HEK293 (cell line): Measurements from ENCODE around the gene NTN4.

Experiments
- ATF2 ChIP-seq: fragments of 450-650 bp; formaldehyde crosslinking; IDR thresholded peaks from 2 replicates; pipeline ENCODE4 v1.5.1; 2016; ENCODE audit warnings: missing biosample characterization, missing genetic modification characterization, low read depth
- FEZF1 ChIP-seq: fragments of 450-650 bp; formaldehyde crosslinking; IDR thresholded peaks from 2 replicates; pipeline ENCODE4 v1.5.1; 2016; ENCODE audit warnings: missing biosample characterization, missing genetic modification characterization
- KLF10 ChIP-seq: fragments of 450-650 bp; IDR thresholded peaks from 2 replicates; pipeline ENCODE4 v1.5.1; 2018; ENCODE audit warnings: missing biosample characterization, mild to moderate bottlenecking, missing genetic modification characterization
- MZF1 ChIP-seq: fragments of 450-650 bp; formaldehyde crosslinking; IDR thresholded peaks from 2 replicates; pipeline ENCODE4 v1.5.1; 2017; ENCODE audit warnings: missing biosample characterization, missing genetic modification characterization, borderline replicate concordance
- OVOL3 ChIP-seq: fragments of 450-650 bp; formaldehyde crosslinking; IDR thresholded peaks from 2 replicates; pipeline ENCODE4 v1.5.1; 2016; ENCODE audit warnings: missing biosample characterization, missing genetic modification characterization
- TRIM28 ChIP-seq: IDR thresholded peaks from 2 replicates; pipeline ENCODE4 v1.6.1; 2011; ENCODE audit warnings: low read length, control low read depth, borderline replicate concordance
- ZBTB11 ChIP-seq: fragments of 450-650 bp; formaldehyde crosslinking; conservative IDR thresholded peaks from 2 replicates; pipeline ENCODE4 v1.5.1; 2016; ENCODE audit warnings: low read depth, missing biosample characterization, missing genetic modification characterization
- ZNF138 ChIP-seq: fragments of 450-650 bp; formaldehyde crosslinking; IDR thresholded peaks from 2 replicates; pipeline ENCODE4 v1.5.1; 2016; ENCODE audit warnings: missing biosample characterization, missing genetic modification characterization, borderline replicate concordance
- ZNF24 ChIP-seq: fragments of 450-650 bp; formaldehyde crosslinking; IDR thresholded peaks from 2 replicates; pipeline ENCODE4 v1.5.1; 2016; ENCODE audit warnings: missing biosample characterization, missing genetic modification characterization
- ZNF266 ChIP-seq: fragments of 450-650 bp; formaldehyde crosslinking; IDR thresholded peaks from 2 replicates; pipeline ENCODE4 v1.5.1; 2016; ENCODE audit warnings: missing biosample characterization, missing genetic modification characterization, low read depth
- ZNF423 ChIP-seq: fragments of 450-650 bp; formaldehyde crosslinking; IDR thresholded peaks from 2 replicates; pipeline ENCODE4 v1.5.1; 2016; ENCODE audit warnings: missing biosample characterization, missing genetic modification characterization
- ZNF513 ChIP-seq: fragments of 450-650 bp; IDR thresholded peaks from 2 replicates; pipeline ENCODE4 v1.5.1; 2018; ENCODE audit warnings: missing biosample characterization, missing genetic modification characterization
- ZNF518A ChIP-seq: fragments of 450-650 bp; formaldehyde crosslinking; conservative IDR thresholded peaks from 2 replicates; pipeline ENCODE4 v1.5.1; 2016; ENCODE audit warnings: low read depth, missing biosample characterization, missing genetic modification characterization
- ZNF558 ChIP-seq: fragments of 450-650 bp; formaldehyde crosslinking; IDR thresholded peaks from 2 replicates; pipeline ENCODE4 v1.5.1; 2016; ENCODE audit warnings: missing biosample characterization, missing genetic modification characterization
- ZNF596 ChIP-seq: fragments of 450-650 bp; IDR thresholded peaks from 2 replicates; pipeline ENCODE4 v1.5.0; 2018; ENCODE audit warnings: missing biosample characterization, mild to moderate bottlenecking, missing genetic modification characterization, moderate library complexity
- ZNF626 ChIP-seq: fragments of 450-650 bp; sonication (Bioruptor Pico); formaldehyde crosslinking; IDR thresholded peaks from 2 replicates; pipeline ENCODE4 v1.5.1; 2018; ENCODE audit warnings: missing biosample characterization, missing genetic modification characterization, inconsistent platforms
- ZNF707 ChIP-seq: fragments of 450-650 bp; formaldehyde crosslinking; IDR thresholded peaks from 2 replicates; pipeline ENCODE4 v1.5.1; 2016; ENCODE audit warnings: missing biosample characterization, missing genetic modification characterization
- ZSCAN30 ChIP-seq: fragments of 450-650 bp; IDR thresholded peaks from 2 replicates; pipeline ENCODE4 v1.5.1; 2018; ENCODE audit warnings: missing biosample characterization, mild to moderate bottlenecking, missing genetic modification characterization, moderate library complexity
- TF ChIP-seq, protein P1 (sequence below): fragments of 450-650 bp; formaldehyde crosslinking; IDR thresholded peaks from 2 replicates; pipeline ENCODE4 v1.5.1; 2017; ENCODE audit warnings: missing biosample characterization, missing genetic modification characterization
- TF ChIP-seq, protein P2 (sequence below): fragments of 450-650 bp; formaldehyde crosslinking; IDR thresholded peaks from 2 replicates; pipeline ENCODE4 v1.5.1; 2016; ENCODE audit warnings: missing biosample characterization, missing genetic modification characterization
- TF ChIP-seq, protein P3 (sequence below): fragments of 450-650 bp; IDR thresholded peaks from 2 replicates; pipeline ENCODE4 v1.5.1; 2018; ENCODE audit warnings: missing biosample characterization, mild to moderate bottlenecking, missing genetic modification characterization
- TF ChIP-seq, protein P4 (sequence below): fragments of 450-650 bp; formaldehyde crosslinking; IDR thresholded peaks from 2 replicates; pipeline ENCODE4 v1.5.1; 2016; ENCODE audit warnings: missing biosample characterization, missing genetic modification characterization

The NTN4 gene

DNA sequence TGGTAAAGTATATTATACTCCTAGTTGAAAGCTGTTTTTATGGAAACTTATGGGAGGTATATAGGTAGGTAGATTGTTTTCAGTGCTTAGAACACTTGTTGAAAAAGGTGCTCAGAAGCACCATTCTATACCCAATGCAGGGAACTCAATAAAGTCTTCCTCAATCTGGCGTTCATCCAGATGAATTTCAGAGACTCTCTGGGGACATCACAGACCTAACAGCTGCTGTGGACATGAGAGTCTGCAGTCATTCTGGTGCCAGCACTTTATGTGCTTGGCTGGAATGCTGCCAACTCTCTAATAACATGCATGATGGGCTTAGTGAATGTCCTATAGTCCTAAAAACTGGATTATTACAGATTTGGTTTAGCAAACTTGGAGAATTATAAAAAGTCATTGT, 115.9 kb downstream of the NTN4 start (continued):
- TF ChIP-seq, protein P1, sequence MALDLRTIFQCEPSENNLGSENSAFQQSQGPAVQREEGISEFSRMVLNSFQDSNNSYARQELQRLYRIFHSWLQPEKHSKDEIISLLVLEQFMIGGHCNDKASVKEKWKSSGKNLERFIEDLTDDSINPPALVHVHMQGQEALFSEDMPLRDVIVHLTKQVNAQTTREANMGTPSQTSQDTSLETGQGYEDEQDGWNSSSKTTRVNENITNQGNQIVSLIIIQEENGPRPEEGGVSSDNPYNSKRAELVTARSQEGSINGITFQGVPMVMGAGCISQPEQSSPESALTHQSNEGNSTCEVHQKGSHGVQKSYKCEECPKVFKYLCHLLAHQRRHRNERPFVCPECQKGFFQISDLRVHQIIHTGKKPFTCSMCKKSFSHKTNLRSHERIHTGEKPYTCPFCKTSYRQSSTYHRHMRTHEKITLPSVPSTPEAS (tag by site-specific recombination) = no peak
- TF ChIP-seq ZBTB11 (tag by site-specific recombination) = no peak
- TF ChIP-seq ZNF138 (tag by site-specific recombination) = no peak
- TF ChIP-seq MZF1 = peak; percentile 61; the same call in 1 of the 2 replicates
- peak; percentile 57; the same call in 1 of the 2 replicates for TF ChIP-seq ZNF513
- TF ChIP-seq KLF10 = peak; percentile 17; the same call in 1 of the 2 replicates
- TF ChIP-seq ZNF558 = peak; percentile 65; the same call in 1 of the 2 replicates
- no peak for TF ChIP-seq ZNF707 (tag by site-specific recombination)
- peak; percentile 94 for TF ChIP-seq ZSCAN30 (tag by site-specific recombination)
- no peak for TF ChIP-seq ATF2
- TF ChIP-seq, protein P2, sequence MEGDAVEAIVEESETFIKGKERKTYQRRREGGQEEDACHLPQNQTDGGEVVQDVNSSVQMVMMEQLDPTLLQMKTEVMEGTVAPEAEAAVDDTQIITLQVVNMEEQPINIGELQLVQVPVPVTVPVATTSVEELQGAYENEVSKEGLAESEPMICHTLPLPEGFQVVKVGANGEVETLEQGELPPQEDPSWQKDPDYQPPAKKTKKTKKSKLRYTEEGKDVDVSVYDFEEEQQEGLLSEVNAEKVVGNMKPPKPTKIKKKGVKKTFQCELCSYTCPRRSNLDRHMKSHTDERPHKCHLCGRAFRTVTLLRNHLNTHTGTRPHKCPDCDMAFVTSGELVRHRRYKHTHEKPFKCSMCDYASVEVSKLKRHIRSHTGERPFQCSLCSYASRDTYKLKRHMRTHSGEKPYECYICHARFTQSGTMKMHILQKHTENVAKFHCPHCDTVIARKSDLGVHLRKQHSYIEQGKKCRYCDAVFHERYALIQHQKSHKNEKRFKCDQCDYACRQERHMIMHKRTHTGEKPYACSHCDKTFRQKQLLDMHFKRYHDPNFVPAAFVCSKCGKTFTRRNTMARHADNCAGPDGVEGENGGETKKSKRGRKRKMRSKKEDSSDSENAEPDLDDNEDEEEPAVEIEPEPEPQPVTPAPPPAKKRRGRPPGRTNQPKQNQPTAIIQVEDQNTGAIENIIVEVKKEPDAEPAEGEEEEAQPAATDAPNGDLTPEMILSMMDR = no peak
- TF ChIP-seq, protein P3, sequence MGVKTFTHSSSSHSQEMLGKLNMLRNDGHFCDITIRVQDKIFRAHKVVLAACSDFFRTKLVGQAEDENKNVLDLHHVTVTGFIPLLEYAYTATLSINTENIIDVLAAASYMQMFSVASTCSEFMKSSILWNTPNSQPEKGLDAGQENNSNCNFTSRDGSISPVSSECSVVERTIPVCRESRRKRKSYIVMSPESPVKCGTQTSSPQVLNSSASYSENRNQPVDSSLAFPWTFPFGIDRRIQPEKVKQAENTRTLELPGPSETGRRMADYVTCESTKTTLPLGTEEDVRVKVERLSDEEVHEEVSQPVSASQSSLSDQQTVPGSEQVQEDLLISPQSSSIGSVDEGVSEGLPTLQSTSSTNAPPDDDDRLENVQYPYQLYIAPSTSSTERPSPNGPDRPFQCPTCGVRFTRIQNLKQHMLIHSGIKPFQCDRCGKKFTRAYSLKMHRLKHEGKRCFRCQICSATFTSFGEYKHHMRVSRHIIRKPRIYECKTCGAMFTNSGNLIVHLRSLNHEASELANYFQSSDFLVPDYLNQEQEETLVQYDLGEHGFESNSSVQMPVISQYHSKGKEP (tag by site-specific recombination) = peak; percentile 90
- 0 out of 2 replicates have a peak, but pooled peaks have one; percentile 28 for TF ChIP-seq OVOL3 (tag by site-specific recombination)
- no peak for TF ChIP-seq ZNF266 (tag by site-specific recombination)
- TF ChIP-seq ZNF423 (tag by site-specific recombination) = peak; percentile 63; the same call in 1 of the 2 replicates
- TF ChIP-seq TRIM28 = peak; percentile 64; the same call in 1 of the 2 replicates
- TF ChIP-seq, protein P4, sequence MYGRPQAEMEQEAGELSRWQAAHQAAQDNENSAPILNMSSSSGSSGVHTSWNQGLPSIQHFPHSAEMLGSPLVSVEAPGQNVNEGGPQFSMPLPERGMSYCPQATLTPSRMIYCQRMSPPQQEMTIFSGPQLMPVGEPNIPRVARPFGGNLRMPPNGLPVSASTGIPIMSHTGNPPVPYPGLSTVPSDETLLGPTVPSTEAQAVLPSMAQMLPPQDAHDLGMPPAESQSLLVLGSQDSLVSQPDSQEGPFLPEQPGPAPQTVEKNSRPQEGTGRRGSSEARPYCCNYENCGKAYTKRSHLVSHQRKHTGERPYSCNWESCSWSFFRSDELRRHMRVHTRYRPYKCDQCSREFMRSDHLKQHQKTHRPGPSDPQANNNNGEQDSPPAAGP (tag by site-specific recombination) = no peak
- TF ChIP-seq ZNF518A (tag by site-specific recombination) = 0 out of 2 replicates have a peak, but pooled peaks have one; percentile 16
- peak; percentile 50 for TF ChIP-seq FEZF1
- TF ChIP-seq ZNF626 (tag by site-specific recombination) = 0 out of 2 replicates have a peak, but pooled peaks have one; percentile 17
- 0 out of 2 replicates have a peak, but pooled peaks have one; percentile 21 for TF ChIP-seq ZNF596 (tag by site-specific recombination)
- TF ChIP-seq ZNF24 = 0 out of 2 replicates have a peak, but pooled peaks have one; percentile 38
